ENCODE results near the gene KIFC3. TPM values are rescaled to one million over a fixed set of nuclear protein-coding genes. Genes with fewer than 3 reads are reported as not detected.

KIFC3 gene
- total and polyA plus RNA-seq, 2 of the 13 experiments (the other 11 are each of a cell fraction or from before 2014, with no cell fraction given), result 42.1 to 45.3 TPM

DNA sequence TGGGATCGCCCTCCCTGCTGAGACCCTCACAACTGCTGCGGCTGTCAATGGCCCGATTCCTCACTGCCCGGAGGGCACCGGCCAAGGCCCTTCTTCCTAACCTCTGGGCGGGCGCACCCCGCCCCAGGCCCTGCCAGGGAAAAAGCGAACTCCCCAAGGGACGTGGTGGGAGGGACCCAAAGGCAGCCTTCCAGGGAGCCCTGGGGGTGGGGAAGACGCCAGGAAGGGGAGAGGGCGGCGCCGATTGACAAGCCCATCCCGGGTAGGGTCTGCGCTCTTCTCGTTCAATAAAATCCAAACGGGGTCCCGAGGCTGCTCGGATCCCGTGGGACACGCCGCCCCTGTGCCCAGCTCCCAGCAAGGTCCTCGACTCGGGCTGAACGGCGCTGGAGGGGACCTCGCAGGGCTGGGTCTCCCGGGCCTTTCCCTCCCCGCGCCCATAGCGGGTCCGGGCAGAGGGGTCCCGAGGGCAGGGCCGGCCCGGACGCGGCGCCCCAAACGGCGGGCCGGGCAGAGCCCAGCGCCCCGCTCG lies 416 bp downstream of the KIFC3 start (continued):
- TF ChIP-seq PRPF4 (IDR thresholded peaks at IDR 0.05; ENCODE audit: low read depth, low read length, poor library complexity, severe bottlenecking), result no peak
- no peak for TF ChIP-seq ZNF747 (CRISPR knock-in tag; IDR thresholded peaks at IDR 0.05; ENCODE audit: borderline replicate concordance)
- peak; percentile 85; the same call in 1 of the 2 replicates for TF ChIP-seq ZNF598 (CRISPR knock-in tag; IDR thresholded peaks at IDR 0.05; ENCODE audit: borderline replicate concordance)
- no peak for TF ChIP-seq ZNF550 (CRISPR knock-in tag; IDR thresholded peaks at IDR 0.05; ENCODE audit: borderline replicate concordance)
- peak; percentile 63; the same call in 1 of the 2 replicates for TF ChIP-seq HIVEP1 (CRISPR knock-in tag; IDR thresholded peaks at IDR 0.05)
- TF ChIP-seq KDM1A (CRISPR knock-in tag; IDR thresholded peaks at IDR 0.05), result no peak
- no peak for TF ChIP-seq ATF1 (CRISPR knock-in tag; IDR thresholded peaks at IDR 0.05)
- no peak for TF ChIP-seq SALL1 (CRISPR knock-in tag; IDR thresholded peaks at IDR 0.05)
- TF ChIP-seq FOXK1 (CRISPR knock-in tag; IDR thresholded peaks at IDR 0.05; ENCODE audit: borderline replicate concordance, low read depth), result no peak
- 0 out of 2 replicates have a peak, but pooled peaks have one; percentile 42 for TF ChIP-seq AHR (CRISPR knock-in tag; IDR thresholded peaks at IDR 0.05)
- TF ChIP-seq ZNF615 (CRISPR knock-in tag; IDR thresholded peaks at IDR 0.05; ENCODE audit: borderline replicate concordance), result no peak
- TF ChIP-seq KDM2A (CRISPR knock-in tag; IDR thresholded peaks at IDR 0.05; ENCODE audit: borderline replicate concordance, low read depth), result peak; percentile 33; the same call in 1 of the 2 replicates
- TF ChIP-seq ARID2 (CRISPR knock-in tag; IDR thresholded peaks at IDR 0.05; ENCODE audit: borderline replicate concordance), result no peak
- peak; percentile 60 for TF ChIP-seq ZNF124 (CRISPR knock-in tag; IDR thresholded peaks at IDR 0.05)
- TF ChIP-seq REPIN1 (CRISPR knock-in tag; IDR thresholded peaks at IDR 0.05; ENCODE audit: borderline replicate concordance, low read depth), result no peak
- TF ChIP-seq DNMT1 (CRISPR knock-in tag; IDR thresholded peaks at IDR 0.05), result no peak; the same call in 1 of the 2 replicates
- TF ChIP-seq PITX1 (CRISPR knock-in tag; IDR thresholded peaks at IDR 0.05), result no peak
- 0 out of 2 replicates have a peak, but pooled peaks have one; percentile 47 for TF ChIP-seq KLF6 (CRISPR knock-in tag; IDR thresholded peaks at IDR 0.05)
- TF ChIP-seq, protein P1, sequence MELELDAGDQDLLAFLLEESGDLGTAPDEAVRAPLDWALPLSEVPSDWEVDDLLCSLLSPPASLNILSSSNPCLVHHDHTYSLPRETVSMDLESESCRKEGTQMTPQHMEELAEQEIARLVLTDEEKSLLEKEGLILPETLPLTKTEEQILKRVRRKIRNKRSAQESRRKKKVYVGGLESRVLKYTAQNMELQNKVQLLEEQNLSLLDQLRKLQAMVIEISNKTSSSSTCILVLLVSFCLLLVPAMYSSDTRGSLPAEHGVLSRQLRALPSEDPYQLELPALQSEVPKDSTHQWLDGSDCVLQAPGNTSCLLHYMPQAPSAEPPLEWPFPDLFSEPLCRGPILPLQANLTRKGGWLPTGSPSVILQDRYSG (CRISPR knock-in tag; IDR thresholded peaks at IDR 0.05), result no peak
- no peak for TF ChIP-seq ISX (CRISPR knock-in tag; conservative IDR thresholded peaks at IDR 0.05)
- TF ChIP-seq, protein P2, sequence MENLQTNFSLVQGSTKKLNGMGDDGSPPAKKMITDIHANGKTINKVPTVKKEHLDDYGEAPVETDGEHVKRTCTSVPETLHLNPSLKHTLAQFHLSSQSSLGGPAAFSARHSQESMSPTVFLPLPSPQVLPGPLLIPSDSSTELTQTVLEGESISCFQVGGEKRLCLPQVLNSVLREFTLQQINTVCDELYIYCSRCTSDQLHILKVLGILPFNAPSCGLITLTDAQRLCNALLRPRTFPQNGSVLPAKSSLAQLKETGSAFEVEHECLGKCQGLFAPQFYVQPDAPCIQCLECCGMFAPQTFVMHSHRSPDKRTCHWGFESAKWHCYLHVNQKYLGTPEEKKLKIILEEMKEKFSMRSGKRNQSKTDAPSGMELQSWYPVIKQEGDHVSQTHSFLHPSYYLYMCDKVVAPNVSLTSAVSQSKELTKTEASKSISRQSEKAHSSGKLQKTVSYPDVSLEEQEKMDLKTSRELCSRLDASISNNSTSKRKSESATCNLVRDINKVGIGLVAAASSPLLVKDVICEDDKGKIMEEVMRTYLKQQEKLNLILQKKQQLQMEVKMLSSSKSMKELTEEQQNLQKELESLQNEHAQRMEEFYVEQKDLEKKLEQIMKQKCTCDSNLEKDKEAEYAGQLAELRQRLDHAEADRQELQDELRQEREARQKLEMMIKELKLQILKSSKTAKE (CRISPR knock-in tag; IDR thresholded peaks at IDR 0.05; ENCODE audit: borderline replicate concordance), result no peak
- TF ChIP-seq PHF8 (CRISPR knock-in tag; IDR thresholded peaks at IDR 0.05), result 0 out of 2 replicates have a peak, but pooled peaks have one; percentile 47
- 0 out of 2 replicates have a peak, but pooled peaks have one; percentile 57 for TF ChIP-seq GLI4 (CRISPR knock-in tag; IDR thresholded peaks at IDR 0.05; ENCODE audit: borderline replicate concordance)
- TF ChIP-seq FOXC1 (CRISPR knock-in tag; IDR thresholded peaks at IDR 0.05; ENCODE audit: borderline replicate concordance), result no peak
- TF ChIP-seq CSRNP2 (CRISPR knock-in tag; conservative IDR thresholded peaks at IDR 0.05; ENCODE audit: low read depth), result no peak
- no peak for TF ChIP-seq RBFOX2 (IDR thresholded peaks at IDR 0.05; ENCODE audit: low read depth, low read length)
- TF ChIP-seq ZNF720 (CRISPR knock-in tag; IDR thresholded peaks at IDR 0.05), result no peak
- no peak for TF ChIP-seq U2AF2 (IDR thresholded peaks at IDR 0.05; ENCODE audit: low read depth, low read length)

Measured in HepG2 (cell line).